GM18867 (cell line): ENCODE data around the gene CNRIP1.
"Not testable (repeated sequence)": the region's sequence is repeated elsewhere in the genome, so short reads cannot be mapped to it uniquely, and the experiment has no call there.

ENCODE experiments used
- ATAC-seq: cut with Tn5 transposase; IDR thresholded peaks from one replicate; pipeline ENCODE4 v1.9.1; 2021; ENCODE audit warnings: mild to moderate bottlenecking, moderate library complexity; ENCODE audit not compliant: unreplicated experiment

Gene CNRIP1

DNA sequence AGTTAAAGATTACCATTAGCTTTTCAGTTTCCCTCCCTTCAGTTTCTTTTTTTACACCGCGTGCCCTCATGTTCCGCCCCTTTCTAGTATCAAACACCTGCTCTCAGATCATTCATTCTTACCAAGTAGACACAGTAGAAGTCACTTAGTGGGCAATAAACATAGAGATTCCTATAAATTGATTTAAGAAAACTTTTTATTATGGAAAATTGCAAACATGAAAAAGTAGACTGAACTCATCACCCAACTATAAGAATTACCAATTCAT lies 21.2 kb upstream of the CNRIP1 start:
- ATAC-seq = no peak

DNA sequence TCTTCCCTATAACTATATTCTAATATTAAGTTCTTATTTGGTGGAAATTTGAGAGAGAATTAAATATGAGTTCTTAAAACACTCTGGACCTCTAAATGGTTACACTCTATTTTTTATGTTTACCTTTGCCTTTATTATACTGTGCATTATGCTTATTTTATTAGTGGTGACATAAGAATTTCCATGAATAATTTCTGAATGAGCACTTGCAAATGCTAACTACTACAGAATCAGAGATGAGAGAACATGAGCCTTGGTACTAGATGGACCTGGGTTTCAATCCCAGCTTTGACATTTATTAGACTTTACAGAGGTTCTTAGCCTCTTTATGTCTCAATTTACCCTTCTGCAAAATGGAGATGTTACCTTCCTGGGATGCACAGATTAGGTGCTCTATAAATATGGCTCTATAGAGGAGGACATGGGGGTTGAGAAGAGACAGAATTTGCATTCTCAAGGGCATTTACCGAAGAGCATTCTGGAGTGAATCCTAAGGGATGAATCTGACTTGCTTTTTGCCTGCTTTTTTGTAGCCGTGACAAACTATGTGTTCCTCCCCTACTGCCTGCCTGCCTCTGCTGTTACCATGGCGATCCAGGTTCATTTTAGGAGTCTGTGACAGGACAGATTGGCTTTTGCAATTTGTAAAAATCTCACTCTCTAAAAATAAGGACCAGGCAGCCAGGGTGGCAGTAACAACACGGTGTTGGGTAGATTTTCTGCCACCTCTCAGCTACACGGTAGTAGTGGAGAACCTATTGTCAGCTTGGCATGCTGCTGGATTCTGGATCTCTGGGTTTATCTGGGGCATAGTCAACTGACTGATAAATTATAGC lies 20.7 kb upstream of the CNRIP1 start:
- no peak for ATAC-seq

DNA sequence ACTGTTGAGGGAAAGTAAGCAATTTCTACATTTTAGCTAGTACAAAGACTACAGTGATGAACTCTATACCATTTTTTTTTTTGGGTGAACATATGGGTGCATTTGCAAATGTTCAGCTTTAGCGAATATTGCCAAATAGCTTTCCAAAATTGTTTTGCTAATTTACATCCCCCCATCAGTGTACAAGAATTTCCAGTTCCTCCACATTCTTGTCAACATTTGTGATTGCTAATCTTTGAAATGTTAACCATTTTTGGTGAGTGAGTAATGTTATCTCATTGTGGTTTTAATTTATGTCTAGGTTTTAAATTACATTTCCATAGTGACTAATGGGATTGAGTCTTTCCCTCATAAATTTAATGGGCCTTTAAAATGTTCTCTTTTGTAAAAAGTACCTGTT lies 16.4 kb upstream of the CNRIP1 start:
- no peak for ATAC-seq

DNA sequence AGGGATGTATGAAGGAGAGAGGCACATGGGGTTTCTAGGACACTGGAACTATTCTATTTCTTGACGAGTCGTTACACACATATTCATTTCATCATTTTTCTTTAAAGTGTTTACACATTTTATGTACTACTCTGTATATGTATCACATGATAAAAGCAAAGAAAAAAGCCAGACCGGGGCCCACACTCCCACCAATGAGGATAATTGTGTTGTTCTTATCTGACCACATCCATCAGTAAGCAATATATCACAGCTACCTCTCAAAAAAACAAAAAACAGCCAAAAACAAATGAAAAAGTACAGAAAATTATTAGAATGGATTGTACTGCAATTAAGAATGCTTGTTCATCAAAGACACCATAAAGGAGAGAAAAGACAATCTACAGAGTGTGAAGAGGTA lies 14.2 kb upstream of the CNRIP1 start:
- no peak for ATAC-seq

DNA sequence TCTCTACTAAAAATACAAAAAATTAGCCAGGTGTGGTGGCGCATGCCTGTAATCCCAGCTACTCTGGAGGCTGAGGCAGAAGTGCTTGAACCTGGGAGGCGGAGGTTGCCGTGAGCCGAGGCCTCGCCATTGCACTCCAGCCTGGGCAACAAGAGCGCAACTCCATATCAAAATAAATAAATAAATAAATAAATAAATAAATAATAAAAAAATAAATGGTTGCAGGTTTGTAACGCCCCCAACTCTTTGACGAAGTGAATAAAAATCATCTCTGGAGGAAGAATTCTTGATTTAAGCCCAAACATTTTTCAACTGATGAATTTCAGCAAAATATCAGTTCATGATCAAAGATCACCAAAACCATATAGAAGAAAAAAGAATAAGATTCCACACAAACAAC lies 13.3 kb upstream of the CNRIP1 start:
- ATAC-seq = no peak

DNA sequence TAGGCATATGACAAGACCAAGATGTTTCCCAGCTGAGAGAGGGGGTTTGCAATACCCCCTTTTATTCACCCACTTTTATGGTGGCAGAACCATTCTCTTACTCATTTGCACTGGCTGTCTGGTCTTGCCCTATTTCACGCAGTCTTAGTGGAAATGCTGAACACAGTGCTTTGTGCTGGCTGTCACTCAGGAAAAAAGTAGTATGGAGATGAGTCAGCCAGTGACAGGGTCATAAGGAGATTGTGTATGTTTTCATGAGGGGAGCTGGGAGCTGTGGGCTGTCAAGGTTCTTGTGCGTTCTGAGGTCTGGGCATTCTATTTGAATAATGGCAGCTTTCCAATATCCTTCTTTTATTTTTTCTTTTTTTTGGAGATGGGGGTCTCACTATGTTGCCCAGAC lies 10.9 kb upstream of the CNRIP1 start:
- ATAC-seq = peak; percentile 53

DNA sequence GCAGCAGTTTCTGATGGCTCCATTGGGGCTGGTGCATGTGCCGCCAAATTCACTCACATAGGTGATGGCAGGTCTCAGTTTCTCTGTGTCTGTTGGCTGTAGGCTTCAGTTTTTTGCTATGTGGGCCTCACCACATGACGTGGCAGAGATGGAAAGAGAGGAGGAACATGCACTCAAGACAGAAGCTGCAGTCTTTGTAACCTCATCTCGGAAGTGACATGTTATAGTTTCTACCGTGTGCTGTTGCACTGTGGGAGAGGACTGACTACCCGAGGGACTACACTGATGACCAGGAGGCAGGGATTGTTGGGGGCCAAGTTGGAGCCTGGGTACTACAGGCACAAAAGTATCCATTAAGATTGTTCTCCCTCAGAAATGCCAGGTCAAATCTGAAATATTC lies 9.2 kb upstream of the CNRIP1 start:
- ATAC-seq = no peak

DNA sequence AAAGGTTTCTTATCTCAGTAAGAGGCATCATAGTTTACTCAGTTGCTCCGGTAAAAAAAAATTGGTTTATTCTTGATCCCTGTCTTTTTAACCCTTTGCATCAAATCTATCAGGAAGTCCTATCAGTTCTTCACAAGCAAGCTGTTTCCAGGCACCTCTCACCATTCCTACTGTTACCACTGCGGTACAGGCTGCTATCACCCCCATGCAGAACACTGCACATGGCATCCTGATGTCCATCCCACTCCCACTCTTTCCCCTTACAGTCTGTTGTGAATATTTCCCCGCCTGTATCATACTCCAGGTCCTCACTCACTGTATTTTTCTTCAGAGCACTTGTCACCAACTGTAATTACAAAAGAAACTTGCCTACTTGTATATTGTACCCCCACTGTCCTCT lies 5.3 kb upstream of the CNRIP1 start:
- ATAC-seq = no peak

DNA sequence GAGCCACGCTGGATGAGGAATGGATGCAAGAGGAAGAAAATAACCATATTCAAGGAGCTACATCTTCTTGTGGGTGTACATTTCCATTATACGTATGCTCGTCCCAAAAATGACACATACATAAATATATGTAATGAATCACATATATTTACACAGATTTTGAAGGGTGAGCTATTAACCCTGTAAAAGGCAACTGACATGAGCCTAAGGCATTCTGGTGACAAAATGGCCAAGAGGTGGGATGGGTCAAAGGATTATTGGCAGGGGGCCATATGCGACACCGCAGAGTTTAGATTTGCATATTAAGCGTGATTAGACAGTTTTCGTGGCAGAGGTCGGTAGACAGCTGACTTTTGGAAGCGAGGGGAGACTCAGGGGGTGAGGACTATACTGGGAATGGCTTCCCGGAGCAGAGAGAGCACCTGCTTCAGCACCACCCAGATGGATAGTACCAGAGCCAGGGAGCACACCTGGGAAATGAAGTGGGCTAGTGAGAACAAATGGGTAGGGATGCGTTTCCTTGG lies 431 bp upstream of the CNRIP1 start:
- no peak for ATAC-seq

DNA sequence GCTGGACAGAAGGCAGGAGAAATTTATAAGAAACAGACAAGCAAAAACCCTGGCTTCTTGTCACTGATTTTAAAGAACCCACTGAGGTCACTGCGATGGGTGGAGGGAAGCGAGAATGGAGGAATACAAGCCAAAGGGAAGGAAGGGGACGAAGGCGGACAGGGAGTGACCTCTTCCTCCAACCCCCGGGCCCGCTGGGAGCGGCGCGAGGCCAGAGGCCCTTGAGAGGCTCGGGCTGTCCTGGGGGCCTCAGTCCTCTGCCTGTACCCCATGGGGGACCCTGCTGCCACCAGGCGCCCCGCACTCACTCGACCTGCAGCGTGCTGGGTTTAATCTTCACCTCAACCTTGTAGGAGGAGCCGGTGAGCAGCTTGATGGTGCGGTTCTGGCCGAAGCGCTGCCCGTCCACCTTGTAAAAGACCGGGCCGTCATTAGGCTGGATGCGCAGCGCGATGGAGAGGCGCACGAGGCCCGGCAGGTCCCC lies 793 bp downstream of the CNRIP1 start:
- no peak for ATAC-seq

DNA sequence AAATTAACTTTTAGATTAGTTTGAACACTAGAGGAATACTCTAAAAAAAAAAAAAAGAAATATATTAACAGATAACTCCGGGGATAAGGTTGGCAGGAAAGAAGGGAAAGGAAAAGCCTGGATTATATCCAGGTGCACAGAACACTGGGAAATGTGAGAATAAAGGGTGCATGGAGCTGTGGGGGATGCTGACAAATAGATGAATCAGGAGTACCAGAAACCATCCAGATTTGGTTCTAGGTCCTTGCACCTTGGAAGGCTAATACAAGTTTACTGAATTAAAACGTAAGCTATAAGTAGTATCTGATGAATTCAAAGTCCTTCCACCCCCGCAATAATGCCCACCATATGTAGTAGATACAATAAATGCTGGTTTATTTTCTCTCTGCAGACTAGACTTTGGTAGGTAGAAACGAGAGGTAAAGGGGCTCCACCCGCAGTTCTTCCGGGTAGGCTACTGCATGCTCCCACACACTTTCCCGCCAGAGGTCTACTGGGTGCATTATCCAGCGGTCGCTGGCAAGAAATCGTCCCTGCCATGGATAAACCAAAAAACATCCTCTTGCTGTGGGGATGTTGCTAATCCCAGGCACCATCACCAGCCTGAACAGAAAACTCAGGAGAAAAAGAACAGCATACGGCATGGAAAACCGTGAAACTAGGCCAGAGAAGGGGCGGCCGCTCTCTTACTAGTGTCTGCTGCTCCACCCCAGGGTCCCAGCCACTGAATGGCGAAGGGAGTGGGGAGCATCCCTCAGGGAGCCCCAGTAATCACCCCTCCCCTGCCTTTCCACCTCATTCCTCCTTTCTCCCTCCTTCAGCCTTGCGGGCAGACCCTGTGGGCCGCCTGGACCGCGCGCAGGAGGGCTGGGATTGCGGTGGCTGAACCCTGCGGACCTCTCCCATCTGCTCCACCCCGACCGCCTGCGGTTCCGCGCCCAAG lies 1.5 kb downstream of the CNRIP1 start:
- no peak for ATAC-seq

DNA sequence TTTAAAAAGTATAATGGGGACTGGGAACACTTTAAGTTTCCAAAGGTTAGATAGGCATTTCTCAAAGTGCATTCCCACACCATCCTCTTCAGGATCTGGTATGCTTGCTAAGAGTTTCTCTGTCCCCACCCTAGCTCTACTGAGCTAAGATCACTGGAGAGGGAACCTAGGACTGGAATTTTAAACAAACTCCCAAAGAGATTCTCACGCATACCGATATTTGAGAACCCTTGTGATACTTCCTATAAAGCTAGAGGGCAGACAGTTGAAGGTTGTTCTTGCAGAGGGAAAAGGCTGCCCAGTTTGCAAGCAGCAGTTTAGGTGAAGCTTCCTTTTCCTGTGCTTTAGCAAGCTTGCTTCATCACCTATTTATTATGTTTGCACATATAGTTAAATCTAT lies 3.6 kb downstream of the CNRIP1 start:
- ATAC-seq = no peak

DNA sequence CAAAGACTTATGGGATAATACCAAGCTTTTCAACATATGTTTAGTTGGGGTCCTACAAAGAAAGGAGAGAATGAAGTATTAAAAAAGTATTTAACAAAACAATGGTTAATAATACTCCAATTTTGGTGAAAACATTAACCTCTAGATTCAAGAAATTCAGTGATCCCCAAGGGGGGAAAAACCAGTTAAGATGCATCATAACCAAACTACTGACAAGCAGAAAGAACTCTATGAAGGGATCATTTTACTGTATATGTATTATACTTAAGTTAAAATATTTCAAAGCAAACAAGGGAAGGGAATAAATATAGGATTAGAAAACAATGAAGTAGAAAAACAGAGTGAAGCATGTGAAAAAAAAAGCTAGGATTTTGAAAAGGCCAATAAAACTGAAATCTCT lies 8.7 kb downstream of the CNRIP1 start:
- ATAC-seq = no peak

DNA sequence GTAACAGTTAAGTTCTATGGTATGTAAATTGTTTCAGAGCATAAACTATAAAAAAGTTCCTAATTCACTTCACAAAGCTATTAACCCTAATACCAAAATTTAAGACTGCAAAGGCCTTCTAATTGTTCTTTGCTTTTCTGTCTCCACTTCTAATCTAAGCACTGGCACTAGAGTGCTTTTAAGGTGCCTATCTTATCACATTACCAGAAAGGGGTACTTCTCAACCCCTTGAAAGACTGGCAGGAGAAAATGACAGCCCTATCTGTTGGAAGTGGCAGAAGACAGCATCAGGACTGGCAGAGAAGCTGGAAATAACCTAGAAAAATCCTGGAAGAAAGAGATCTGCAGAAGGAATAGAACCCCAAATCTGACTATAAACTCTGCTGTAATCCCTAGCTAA lies 10.3 kb downstream of the CNRIP1 start:
- ATAC-seq = no peak

DNA sequence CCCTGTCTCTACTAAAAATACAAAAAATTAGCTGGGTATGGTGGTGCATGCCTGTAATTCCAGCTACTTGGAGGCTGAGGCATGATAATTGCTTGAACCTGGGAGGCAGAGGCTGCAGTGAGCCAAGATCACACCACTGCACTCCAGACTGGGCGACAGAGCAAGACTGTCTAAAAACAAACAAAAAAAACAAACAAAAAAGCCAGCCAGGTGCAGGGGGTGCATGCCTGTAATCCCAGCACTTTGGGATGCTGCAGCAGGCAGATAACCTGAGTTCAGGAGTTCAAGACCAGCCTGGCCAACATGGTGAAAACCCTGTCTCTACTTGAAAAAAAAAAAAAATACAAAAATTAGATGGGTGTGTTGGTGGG lies 15.9 kb downstream of the CNRIP1 start:
- not testable (repeated sequence) for ATAC-seq

DNA sequence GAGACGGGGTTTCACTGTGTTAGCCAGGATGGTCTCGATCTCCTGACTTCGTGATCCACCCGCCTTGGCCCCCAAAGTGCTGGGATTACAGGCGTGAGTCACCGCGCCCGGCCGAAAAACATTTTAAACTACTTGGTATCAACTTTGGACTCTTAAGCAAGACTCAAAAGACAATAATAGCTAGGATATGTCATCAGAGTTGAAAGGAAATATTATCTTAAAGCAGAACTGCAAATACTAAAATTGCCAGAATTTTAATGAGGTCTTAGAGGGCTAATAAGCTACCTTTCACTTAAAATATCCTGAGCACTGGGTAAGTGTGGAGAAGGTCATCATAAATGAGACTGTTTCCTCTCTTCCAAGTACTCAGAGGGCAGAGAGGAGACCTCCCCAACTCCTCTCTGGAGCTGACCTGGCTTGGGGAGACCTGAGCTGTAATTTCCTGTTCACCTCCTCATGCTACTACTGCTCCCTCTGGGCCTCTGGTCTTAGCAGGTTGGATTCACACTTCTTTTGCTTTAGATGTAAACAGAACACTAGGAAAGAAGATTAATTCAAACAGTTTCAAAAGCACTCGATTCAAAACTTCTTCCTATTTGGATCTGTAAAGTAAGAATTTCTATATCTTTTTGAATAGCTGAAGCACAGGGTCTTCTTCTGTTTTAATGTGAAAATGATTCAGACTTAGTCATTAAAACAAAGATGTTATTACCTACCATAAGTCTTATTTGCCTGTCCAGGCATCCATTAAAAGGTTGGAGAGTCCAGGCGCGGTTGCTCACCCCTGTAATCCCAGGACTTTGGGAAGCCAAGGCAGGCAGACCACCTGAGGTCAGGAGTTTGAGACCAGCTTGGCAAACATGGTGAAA lies 16.5 kb downstream of the CNRIP1 start:
- ATAC-seq = no peak

DNA sequence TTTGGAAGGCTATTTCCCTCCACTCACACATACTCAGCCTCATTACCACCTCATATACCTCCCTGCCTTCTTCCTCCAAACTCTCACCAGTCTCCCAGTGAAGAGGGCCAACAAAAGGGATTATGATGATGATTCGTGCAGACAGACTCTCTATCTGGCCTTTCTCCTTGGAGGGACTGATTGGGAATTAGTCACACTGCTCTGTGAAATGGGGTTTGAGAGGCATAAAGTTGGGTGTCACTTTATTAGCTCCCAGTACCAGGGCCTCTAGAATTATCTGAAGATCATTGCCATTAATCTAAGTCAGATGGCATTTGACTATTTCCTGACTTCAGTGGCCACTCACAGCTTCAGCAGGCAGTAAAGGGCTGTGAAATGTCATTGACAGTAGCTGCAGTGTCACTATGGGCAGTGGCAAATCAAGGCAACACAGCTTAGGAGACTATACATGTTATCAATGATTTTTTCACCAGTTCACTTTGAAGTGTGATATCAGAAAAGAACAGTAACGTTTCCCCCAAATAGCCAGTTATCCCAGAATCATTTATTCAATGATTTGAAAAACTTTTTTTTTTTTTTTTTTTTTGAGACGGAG lies 17.4 kb downstream of the CNRIP1 start:
- ATAC-seq = no peak

DNA sequence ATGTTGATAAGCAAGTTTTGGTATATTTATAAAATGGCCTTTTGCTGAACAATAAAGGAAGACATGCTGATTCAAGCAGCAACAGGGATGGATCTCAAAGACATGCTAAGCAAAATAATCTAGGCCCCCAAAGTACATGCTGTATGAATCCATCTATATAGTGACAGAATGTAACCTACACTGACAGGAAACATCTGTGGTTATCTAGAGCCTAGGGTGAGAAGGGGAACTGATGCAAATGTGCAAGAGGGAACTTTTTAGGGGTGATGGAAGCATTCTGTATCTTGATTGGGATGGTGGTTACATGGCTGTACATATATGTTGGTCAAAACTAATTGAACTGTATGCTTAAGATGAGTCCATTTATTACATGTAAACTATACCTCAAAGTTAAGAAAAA lies 24.2 kb downstream of the CNRIP1 start:
- ATAC-seq = peak; percentile 83

DNA sequence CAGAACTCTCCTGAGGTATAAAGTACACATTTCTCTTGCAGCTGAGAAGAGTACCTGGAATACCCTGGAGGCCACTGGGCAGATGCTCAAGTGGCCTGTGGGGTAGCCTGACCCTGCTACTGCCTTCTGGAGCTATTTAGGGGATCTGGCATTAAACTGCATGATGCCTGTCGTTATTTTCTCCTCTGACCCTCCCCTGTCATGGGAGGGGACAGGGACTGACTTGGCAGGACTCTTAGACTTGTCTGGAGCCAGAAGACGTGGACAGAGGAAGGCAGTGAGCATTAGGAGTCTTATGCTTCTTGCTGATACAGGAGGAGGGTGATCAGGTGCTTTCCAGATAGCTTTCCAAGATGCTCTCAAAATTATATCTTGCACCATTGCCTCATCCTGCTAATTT lies 24.8 kb downstream of the CNRIP1 start:
- no peak for ATAC-seq

DNA sequence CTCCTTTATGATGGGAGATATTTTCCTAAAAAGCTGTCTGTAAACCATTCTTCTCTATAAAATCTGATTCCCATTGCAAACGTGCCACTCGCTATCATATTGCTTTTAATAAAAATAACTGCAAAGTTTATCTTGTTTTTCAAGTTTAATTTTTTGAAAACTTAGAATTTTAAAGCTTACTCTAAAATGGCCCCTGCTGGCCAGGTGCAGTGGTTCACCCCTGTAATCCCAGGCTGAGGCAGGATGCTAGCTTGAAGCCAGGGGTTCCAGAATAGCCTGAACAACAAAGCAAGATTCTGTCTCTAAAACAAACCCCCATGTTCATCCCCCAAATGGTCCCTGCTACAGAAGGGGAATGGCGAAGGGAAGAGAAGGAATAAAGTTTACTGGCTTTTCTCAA lies 25.6 kb downstream of the CNRIP1 start:
- no peak for ATAC-seq

DNA sequence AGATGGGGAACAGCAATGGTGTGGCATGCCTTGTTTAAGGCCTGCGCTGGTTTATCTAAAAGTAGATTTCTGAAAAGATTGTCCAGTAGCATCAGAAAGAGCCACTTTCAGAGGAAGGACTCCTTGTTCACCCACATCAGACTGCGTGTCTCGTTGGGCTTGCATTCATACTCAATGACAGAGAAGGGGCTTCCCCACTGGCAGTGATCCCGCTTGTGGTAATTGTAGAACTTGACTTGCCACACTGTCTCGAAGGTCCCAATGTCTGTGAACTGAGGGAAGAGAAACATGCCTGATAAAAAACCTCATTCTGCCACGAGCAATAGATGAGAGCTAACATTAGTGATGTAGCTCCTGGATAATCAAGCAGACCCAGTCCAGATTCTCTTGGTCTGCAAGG lies 26.0 kb downstream of the CNRIP1 start:
- ATAC-seq = no peak
